Body of pancreas (tissue), 4 donors: Measurements from ENCODE around the gene OR52N2. TPM values are rescaled to one million over a fixed set of nuclear protein-coding genes. Genes with fewer than 3 reads are reported as not detected.

ENCODE experiments used
- ATAC-seq: fragments of 150-250 bp; one replicate; pipeline ENCODE4 v1.9.1; 2016
- DNase-seq, 4 donors: peaks; one replicate each; pipeline ENCODE4 v3.0.0-alpha.2; 2019
- H3K27ac ChIP-seq, 4 donors: fragments of 200-600 bp; sonication (generic); 1 replicate in 3 of 4; 2 replicates in 1 of 4; pipeline versions ENCODE4 v1.5.1 to v1.6.1; 2016 to 2019; ENCODE audit warnings: mild to moderate bottlenecking in 1 of 4, mixed read lengths in 1 of 4, moderate library complexity in 1 of 4
- H3K27me3 ChIP-seq, 2 donors: fragments of 200-600 bp; sonication (generic); one replicate each; pipeline ENCODE4 v1.6.0; 2016; ENCODE audit warnings: mild to moderate bottlenecking in 1 of 2
- H3K36me3 ChIP-seq, 2 donors: fragments of 200-600 bp; sonication (generic); replicated peaks in 1 of 2; 2 replicates each; pipeline ENCODE4 v1.5.1; 2016; ENCODE audit warnings: low read depth in 2 of 2; ENCODE audit not compliant: insufficient read depth in 1 of 2
- H3K4me1 ChIP-seq: fragments of 200-600 bp; sonication (generic); one replicate; pipeline ENCODE4 v1.6.0; 2016
- H3K4me3 ChIP-seq, 2 donors: fragments of 200-600 bp; sonication (generic); 1 replicate in 1 of 2; 2 replicates in 1 of 2; pipeline ENCODE4 v1.5.1; 2016 to 2019
- H3K9me3 ChIP-seq, 3 donors: fragments of 200-600 bp; sonication (generic); 1 replicate in 2 of 3; 2 replicates in 1 of 3; pipeline ENCODE4 v1.5.1; 2016
- CTCF ChIP-seq, 7 experiments: fragments of 450-650 bp in 4 of 7; fragments of 200-600 bp in 3 of 7; sonication (generic) in 3 of 7; IDR thresholded peaks; one replicate each; pipeline ENCODE4 v1.5.1; 2016 to 2019; ENCODE audit warnings: antibody characterized with exemption in 7 of 7
- POLR2A ChIP-seq, 3 donors: fragments of 450-650 bp; IDR thresholded peaks; one replicate each; pipeline ENCODE4 v1.6.1; 2016; ENCODE audit warnings: antibody characterized with exemption in 3 of 3, mild to moderate bottlenecking in 2 of 3
- WGBS, 2 donors: methylation state at CpG; one replicate each; pipeline ENCODE4 v1.1.5; 2017; 5-methylcytosine and 5-hydroxymethylcytosine counted together
- intact Hi-C: fragments of 100-400 bp; cut with DNase I; formaldehyde crosslinking; loops from one replicate; pipeline ENCODE4 v1.15.1; 2023
- total RNA-seq, 2 donors: library from RNA; depleted of rRNA; stranded (reverse); fragments of >200 nt; gene quantifications; one replicate each; pipeline ENCODE4 v1.1.0, GENCODE V29; 2016

OR52N2 gene
- total RNA-seq, 2 donors from 2014 or later, result not detected

- ATAC-seq (no peak), DNase-seq (no peak)
- no peak overlapping the region for H3K27ac ChIP-seq
- H3K4me3 ChIP-seq, result no peak overlapping the region
- no peaks in the 10 kb centered on the region for H3K36me3 ChIP-seq
- 68 to 69% methylated on average over 6 of the region's 6 CpGs for WGBS, 2 donors
- TF ChIP-seq CTCF (IDR thresholded peaks at IDR 0.05) (no peak), POLR2A (IDR thresholded peaks at IDR 0.05) (no peak)
- H3K9me3 ChIP-seq, result no peaks in the 10 kb centered on the region
- intact Hi-C loops, result loop anchor here (10.0 kb wide), 2 partner anchors 325 to 685 kb away; partner anchors contain the start of gene OR52D1
- H3K27me3 ChIP-seq, result peaks cover 0 to 3% of the 10 kb centered on the region in 2 donors
- H3K4me1 ChIP-seq, result peaks cover 11% of the 10 kb centered on the region
Measured at GRCh38 chr11:5809905-5810795, 1.4 kb downstream of the OR52N2 start.

- WGBS, 2 donors, result 47 to 56% methylated on average over 4 of the region's 4 CpGs
- no peaks in the 10 kb centered on the region for H3K9me3 ChIP-seq
- H3K27ac ChIP-seq, result no peak overlapping the region
- H3K36me3 ChIP-seq, result no peaks in the 10 kb centered on the region
- ATAC-seq (no peak), DNase-seq (no peak)
- H3K4me1 ChIP-seq, result no peaks in the 10 kb centered on the region
- peaks cover 0 to 3% of the 10 kb centered on the region in 2 donors for H3K27me3 ChIP-seq
- no peak overlapping the region for H3K4me3 ChIP-seq
- no peak for TF ChIP-seq CTCF (IDR thresholded peaks at IDR 0.05)
- TF ChIP-seq POLR2A (IDR thresholded peaks at IDR 0.05), result no peak
- intact Hi-C loops, result no loop called here
Measured at GRCh38 chr11:5815534-5815933, 6.8 kb downstream of the OR52N2 start.

GRCh38 chr11:5818245-5818886, 9.6 kb downstream of the OR52N2 start:
- intact Hi-C loops, result no loop called here
- Histone ChIP-seq H3K27ac (no peak overlapping the region), H3K27me3 (no peaks in the 10 kb centered on the region), H3K4me3 (no peak overlapping the region), H3K9me3 (no peaks in the 10 kb centered on the region), H3K36me3 (no peaks in the 10 kb centered on the region), H3K4me1 (no peaks in the 10 kb centered on the region)
- 57 to 70% methylated on average over 1 of the region's 1 CpG for WGBS, 2 donors
- no peak for TF ChIP-seq CTCF (IDR thresholded peaks at IDR 0.05)
- no peak for TF ChIP-seq POLR2A (IDR thresholded peaks at IDR 0.05)
- DNase-seq, result no peak
- ATAC-seq, result no peak

GRCh38 chr11:5831196-5831829, 22.6 kb downstream of the OR52N2 start:
- no peak for DNase-seq
- no peaks in the 10 kb centered on the region for H3K9me3 ChIP-seq
- intact Hi-C loops, result no loop called here
- H3K27ac ChIP-seq, result no peak overlapping the region
- TF ChIP-seq POLR2A (IDR thresholded peaks at IDR 0.05), result no peak
- no peak for TF ChIP-seq CTCF (IDR thresholded peaks at IDR 0.05)
- ATAC-seq, result no peak
- no peaks in the 10 kb centered on the region for H3K36me3 ChIP-seq
- no peaks in the 10 kb centered on the region for H3K27me3 ChIP-seq
- H3K4me3 ChIP-seq, result no peak overlapping the region
- WGBS, 2 donors, result 57% methylated on average over 4 to 6 of the region's 6 CpGs
- no peaks in the 10 kb centered on the region for H3K4me1 ChIP-seq
